PFSK-1 (cell line): ENCODE data around the gene HINT2.

Source experiments
- POLR2AphosphoS5 ChIP-seq: IDR thresholded peaks from 2 replicates; pipeline ENCODE4 v1.6.1; 2012; ENCODE audit warnings: low read depth, mild to moderate bottlenecking, control low read depth, low read length, moderate library complexity
- REST ChIP-seq, 2 experiments: IDR thresholded peaks; 2 replicates each; pipeline versions ENCODE4 v1.6.1 to v1.8.0; 2011 to 2012; ENCODE audit warnings: low read depth in 2 of 2, low read length in 2 of 2, control low read depth in 1 of 2, inconsistent platforms in 1 of 2, mild to moderate bottlenecking in 1 of 2, moderate library complexity in 1 of 2; ENCODE audit not compliant: insufficient read depth in 1 of 2
- TAF1 ChIP-seq: IDR thresholded peaks from 2 replicates; pipeline ENCODE4 v1.6.1; 2012; ENCODE audit warnings: low read length, control low read depth, borderline replicate concordance; ENCODE audit not compliant: insufficient read depth

DNA sequence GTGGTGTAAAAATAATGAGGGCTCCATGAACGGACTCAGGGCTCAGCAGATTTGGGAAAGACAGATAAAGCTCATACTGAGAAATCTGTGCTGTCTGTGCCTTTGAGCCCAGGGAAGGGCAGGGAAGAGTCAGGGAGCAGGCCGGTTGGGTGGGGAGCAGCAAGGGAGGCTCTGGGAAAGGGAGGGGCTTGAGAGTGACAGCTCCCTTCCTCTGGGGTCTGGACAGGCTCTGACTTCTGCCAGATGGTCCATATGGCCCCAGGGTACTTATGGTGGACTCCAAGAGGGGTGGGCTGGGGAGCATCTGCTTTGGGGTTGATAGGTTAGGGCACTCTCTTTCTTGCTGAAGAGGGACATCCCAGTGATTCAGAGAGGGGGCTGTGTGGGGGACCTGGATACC lies 21.4 kb downstream of the HINT2 start:
- TF ChIP-seq REST (IDR thresholded peaks at IDR 0.05; ENCODE audit: insufficient read depth in 1 of 2, low read depth in 2 of 2, low read length in 2 of 2) (no peak), TAF1 (no peak), POLR2AphosphoS5 (no peak)
